Measurements from ENCODE around the gene CNTNAP5.

CNTNAP5 gene

DNA sequence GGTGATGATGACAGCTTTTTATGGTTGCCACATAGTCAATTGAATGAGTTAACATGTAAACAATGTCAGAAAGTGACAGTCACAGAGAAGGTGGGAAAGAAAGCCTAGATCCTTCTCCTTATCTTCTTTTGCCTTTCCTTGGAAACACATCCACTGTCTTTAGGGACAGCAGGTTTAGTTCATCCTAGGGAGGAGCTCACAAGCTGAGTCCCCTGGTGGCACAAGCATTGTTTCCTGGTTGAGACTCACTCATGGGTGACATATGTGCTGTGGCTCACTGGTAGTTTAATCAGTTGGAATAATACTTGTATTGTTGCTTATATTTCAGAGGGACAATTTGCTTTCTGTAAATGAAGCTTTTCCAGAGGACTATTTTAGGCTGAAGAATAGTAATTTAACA lies 598.5 kb downstream of the CNTNAP5 start:
- DNase-seq (ENCODE audit: low spot score) = no peak

DNA sequence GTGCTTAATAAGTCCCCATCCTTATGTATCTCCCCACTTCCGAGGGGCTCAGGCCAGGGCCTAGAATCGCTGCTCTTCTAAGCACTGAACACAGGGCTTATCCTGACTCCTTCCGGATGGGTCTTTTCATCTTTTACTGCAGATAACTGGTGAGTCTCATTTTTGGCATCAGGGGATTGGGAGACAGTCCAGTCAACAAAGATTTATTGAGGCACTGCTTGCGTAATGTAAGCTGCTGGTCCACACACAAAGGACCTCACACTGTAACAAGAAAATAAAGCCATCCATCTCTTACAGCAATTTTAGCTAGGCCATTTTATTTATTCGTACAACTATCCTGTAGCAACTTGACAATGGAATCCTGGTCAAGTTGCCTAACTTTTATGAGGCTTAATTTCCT lies 600.5 kb downstream of the CNTNAP5 start:
- no peak for DNase-seq (ENCODE audit: low spot score)

DNA sequence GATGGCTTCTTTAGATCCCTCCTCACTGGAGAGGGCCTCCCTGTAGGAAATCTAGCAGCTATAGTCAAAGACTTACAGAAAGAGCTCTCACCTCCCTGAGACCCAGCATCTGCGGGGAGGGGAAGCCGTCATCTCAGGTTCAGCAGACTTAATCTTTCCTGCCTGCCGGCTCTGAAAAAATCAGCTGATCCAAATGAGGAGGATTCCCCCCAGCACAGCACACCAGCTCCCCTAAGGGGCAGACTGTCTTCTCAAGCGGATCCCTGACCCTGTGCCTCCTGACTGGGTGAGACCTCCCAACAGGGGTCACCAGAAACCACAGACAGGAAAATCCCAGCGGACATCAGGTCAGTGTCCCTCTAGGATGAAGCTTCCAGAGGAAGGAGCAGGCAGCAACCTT lies 601.9 kb downstream of the CNTNAP5 start:
- DNase-seq (ENCODE audit: low spot score) = no peak

DNA sequence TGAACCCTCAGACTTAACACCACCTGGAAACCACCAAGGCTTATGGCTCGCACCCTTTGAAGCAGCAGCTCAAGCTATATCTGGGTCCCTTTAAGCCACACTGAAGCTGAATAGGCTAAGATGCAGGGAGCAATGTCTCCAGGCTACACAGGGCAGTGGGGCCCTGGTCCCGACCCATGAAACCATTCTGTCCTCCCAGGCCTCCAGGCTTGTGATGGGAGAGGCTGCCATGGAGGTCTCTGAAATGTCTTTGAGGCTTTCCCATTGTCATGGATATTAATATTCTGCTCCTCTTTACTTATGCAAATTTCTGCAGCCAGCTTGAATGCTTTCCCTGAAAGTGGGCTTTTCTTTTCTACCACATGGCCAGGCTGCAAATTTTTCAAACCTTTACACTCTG lies 608.7 kb downstream of the CNTNAP5 start:
- DNase-seq (ENCODE audit: low spot score) = no peak

DNA sequence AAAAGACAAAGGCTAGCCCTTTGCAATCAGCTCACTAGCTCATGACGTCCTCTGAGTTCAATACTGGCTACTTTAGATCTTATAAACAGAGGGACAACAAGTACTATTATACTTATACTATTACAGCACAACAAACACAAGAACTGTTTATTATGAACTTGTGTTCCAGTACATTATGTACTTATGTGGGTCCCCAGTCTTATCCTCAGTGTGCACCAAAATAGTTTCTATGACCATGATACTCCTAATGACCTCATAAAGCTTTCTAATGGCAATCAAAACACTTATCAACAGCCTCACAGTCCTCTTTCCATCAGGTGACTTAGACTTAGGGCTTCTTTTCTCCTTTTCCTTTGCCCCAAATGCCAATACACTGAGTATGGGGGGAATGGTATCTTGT lies 614.4 kb downstream of the CNTNAP5 start:
- no peak for DNase-seq (ENCODE audit: low spot score)

DNA sequence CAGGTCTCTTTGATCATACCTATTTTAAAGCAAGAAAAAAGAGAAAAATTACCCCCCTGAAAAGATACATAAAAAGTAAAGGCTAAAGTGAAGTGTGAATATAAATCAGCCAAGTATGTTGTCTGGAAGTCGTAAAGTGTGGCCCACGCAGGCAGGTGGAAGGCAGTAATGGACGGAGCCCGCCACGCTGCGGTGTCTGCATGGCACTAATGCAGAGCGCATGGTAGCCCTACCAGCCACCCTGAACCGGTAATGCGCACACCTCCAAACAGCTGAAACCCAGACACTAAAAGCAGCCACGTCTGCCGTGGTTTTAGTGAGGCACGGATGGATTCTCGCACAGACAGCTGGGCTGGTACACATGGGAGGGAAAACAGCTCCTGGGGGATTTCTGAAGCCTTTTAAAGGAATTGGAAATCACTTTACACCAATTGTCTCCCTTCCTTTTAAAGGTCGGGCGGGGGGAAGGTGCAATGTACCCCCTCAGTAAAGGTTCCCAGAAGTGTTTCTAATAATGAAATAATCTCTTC lies 615.2 kb downstream of the CNTNAP5 start:
- DNase-seq (ENCODE audit: low spot score) = no peak

DNA sequence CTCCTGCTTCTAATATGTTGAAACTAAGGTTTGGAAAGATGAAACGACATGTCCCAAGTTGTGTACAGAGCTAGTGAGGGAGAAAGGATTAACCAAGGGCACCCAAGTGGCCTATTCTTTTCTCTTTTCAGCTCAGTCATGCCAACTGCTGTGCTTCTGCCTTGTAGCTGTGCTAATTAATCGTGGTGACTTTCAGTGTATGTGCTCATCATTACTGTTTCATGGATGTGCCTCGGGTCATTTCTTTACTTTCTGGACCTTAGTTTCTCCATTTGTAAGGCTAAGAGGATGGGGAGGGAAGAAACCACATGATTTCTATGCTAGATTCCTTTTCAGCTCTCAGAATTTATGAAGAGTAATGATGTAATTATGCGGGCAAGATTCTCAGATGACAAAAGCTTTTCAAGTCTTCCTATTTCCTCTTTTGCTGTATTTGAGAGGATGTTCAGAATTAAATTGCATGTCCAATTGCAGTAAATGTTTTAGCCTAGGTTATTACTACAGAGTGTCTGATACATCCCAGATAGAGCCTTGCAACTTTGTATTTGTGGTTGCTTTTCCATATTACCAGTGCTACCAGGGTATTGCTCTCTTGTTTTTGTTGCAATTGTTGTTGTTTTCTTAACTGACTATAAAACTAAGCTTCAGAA lies 621.2 kb downstream of the CNTNAP5 start:
- DNase-seq (ENCODE audit: low spot score) = no peak

DNA sequence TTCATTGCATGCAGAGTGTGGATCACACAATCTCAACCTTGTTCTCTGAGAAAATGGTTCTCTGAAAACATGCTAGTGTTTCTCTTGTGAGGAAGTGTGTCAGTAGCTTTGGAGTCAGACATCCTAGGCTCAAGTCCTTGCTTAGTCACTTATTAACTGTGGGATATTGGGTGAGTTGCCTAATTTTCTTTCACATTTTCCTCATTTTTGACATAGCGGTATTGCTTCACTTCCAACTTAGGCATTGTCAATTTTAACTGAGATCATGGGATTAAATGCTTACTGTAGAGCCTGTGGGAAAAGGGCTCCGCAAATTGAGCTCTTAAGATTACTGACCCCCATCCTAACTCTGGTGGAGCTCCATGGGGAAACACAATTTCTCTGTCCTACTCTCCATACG lies 622.2 kb downstream of the CNTNAP5 start:
- no peak for DNase-seq (ENCODE audit: low spot score)

DNA sequence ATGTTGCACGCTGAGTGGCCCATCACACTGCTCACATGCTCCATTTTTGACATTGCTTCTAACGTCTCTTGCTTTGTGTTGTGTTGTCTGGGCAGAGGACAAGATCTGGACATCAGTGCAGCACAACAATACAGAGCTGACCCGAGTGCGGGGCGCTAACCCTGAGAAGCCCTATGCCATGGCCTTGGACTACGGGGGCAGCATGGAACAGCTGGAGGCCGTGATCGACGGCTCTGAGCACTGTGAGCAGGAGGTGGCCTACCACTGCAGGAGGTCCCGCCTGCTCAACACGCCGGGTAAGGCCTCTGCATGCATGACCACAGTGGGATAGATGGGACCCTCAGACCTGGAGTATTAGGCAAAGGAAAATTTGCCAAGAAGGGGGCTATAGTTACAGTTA lies 622.6 kb downstream of the CNTNAP5 start:
- DNase-seq (ENCODE audit: low spot score) = no peak

DNA sequence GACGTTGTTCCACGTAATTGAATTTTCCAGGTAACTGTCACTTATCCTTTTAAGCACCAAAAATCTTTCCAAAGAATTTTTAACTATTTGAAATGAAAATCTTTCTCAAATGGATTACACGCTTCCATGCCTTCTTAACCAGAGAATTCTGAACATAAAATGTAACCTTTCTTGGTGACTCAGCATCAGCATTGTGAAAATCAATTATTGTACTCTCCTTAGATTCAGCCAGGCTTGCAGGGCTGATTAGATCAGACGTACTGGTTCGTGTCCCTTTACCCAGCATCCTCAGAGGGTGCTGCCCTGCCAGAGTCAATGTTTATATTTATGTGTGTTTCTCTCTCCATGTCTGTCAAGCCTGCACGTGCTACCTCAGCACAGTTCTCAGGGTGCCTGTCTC lies 623.9 kb downstream of the CNTNAP5 start:
- no peak for DNase-seq (ENCODE audit: low spot score)

DNA sequence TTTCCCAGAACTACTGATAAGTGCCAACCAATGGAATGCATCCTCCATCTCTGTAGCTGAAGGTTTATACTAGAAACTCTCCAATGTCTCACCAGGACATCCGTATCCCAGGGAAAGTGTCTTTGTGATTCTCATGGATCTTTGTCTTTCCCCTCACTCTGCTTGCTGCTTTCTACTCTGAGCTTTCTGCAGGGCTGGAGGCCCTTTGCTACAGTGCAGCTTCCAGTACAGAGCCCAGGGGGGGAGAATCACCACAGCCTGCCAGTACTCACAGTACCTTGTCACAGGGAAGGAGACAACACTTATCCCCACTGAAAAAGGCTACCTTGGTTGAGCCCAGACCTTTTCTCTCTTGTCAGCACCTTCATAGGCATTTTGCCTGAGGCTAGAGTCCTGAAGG lies 627.0 kb downstream of the CNTNAP5 start:
- DNase-seq (ENCODE audit: low spot score) = no peak

DNA sequence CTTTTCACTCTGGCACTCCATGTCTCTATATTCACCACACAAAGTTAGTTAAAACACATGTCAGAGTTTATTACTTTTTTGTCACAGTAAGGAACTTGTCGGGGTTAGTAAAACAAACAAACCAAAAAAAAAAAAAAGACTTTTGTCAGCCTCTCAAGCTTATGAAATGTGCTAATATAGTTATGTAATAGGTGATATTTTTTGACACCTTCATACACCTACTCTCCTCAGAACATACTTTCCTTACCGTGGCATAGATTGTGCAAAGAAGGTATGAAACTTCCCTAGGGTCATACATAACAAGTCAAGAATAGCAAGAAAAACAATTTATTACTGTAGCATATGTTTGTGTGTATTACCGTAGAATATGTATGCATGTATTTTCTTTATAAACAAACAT lies 633.3 kb downstream of the CNTNAP5 start:
- DNase-seq (ENCODE audit: low spot score) = no peak

DNA sequence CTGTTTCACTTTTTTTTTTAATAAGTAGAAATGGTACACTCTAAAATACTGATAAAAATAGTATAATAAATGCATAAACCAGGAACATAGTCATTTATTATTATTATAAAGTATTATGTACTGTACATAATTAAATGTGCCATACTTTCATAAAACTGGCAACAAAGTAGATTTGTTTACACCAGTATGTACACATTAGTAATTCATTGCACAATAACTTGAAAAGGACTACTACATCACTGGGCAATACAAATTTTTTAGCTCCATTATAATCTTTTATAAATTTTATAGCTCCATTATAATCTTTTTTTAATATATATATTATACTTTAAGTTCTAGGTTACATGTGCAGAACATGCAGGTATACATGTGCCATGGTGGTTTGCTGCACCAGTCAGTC lies 636.5 kb downstream of the CNTNAP5 start:
- no peak for DNase-seq (ENCODE audit: low spot score)

DNA sequence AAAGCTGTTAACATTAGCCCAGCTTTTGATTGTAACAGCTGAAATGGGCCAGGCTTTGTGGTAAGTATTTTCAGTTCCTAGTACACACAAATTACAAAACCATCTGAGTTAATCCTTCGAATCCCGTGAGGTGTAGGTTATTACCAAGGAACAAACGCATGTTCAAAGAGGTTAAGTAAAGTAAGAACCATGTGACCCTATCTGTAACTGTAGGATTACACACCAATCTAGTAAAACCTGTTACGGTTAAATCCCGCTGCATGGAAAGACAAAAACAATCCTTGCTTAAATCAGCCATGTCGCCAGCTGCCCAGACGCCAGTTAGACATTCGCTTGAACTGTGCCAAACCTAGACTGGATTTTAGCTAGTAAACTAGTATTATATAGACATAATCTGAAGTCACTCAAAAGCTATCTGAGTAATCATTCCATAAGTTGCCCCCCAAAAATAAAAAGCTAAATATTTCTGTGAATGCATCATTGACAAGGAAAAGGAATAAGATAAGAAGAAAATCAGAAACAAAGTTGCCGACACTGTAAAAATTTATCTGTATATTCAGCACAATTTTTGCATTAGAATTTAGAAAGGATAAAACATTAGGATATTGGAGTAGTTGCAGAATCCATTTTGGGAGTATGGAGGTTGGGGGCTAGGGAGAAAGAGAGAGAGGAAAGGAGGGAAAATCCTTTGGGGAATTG lies 638.0 kb downstream of the CNTNAP5 start:
- DNase-seq (ENCODE audit: low spot score) = no peak

DNA sequence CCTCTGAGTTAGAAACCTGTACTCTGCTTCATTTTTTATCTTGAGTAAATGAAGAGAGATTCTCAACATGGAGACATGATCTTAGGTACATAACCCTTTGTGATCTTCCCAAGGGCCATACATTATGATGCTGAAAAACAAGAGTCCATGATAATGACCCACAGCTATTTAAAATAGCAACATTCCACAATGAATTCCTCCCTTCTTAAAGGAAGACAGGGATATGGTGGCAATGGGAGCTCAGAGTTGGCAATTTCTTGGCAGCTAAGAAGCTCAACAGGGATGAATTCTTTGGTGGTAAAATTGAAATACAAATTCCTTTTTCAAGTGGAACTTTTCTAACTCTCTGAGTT lies 638.5 kb downstream of the CNTNAP5 start:
- no peak for DNase-seq (ENCODE audit: low spot score)

DNA sequence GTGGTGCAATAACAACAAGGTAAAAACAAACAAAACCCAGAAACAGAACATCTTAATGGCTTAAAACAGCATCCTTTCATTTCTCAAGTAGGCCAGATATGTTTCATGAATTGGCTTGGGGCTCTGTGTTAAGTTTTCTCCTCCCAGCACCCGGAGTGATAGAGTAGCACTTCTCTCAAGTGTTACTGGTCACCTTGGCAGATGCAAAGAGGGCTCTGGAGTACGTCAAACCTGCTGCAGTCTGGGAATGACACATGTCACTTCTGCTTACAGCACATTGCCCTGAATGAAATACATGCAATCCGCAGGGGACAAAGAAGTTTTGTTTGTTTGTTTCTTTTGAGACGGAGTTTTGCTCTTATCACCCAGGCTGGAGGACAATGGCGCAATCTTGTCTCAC lies 639.3 kb downstream of the CNTNAP5 start:
- no peak for DNase-seq (ENCODE audit: low spot score)

DNA sequence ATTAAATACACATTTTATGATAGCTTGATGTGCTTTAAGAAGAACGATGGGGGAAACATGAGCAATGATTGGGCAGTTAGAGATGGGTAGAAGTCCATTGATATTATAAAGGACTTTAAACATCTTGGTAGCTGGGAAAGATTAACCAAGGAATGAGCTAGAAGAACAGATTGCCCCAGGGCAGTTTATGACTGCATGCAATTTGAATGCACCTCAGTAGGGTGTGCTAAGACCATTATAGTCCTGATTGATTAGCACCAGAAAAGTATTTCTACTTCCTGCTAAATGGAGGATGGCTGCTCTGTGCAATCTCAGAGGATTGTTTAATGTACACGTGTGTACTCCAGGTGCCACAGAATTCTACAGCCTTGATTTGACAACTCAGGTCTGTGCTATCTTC lies 641.9 kb downstream of the CNTNAP5 start:
- DNase-seq (ENCODE audit: low spot score) = no peak

DNA sequence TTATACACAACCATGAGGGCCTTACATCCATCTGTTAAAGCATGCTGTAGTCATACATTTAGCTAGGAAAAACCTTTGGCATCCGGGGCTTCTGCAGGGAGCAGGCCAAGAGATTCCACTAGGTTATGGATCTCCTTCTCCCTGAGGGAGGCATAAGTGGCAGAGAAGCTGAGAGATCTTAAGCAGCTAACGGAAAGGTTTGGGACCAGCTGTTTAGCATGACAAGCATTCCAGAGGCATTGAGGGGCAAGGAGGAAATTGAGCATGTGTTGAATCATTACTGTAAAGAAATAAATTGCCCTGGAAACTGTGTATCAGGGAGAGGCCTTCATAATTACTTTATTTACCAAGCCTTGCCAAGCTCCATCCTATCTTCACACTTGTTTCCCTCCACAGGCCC lies 643.1 kb downstream of the CNTNAP5 start:
- no peak for DNase-seq (ENCODE audit: low spot score)

DNA sequence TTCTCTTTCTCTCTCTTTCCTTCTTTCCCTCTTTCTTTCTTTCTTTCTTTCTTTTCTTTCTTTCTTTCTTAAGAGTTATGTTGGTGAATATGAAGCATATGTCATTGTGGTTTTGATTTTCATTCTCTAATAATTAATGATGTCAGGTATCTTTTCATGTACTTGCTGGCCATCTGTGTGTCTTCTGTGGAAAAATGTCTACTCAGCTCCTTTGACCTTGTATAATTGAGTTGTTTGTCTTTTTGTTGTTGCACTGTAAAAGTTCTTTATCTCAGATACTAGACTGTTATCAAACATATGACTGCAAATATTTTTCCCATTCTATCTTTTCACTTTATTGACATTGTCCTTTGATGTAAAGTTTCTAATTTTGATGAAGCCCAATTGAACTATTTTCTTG lies 645.1 kb downstream of the CNTNAP5 start:
- no peak for DNase-seq (ENCODE audit: low spot score)

DNA sequence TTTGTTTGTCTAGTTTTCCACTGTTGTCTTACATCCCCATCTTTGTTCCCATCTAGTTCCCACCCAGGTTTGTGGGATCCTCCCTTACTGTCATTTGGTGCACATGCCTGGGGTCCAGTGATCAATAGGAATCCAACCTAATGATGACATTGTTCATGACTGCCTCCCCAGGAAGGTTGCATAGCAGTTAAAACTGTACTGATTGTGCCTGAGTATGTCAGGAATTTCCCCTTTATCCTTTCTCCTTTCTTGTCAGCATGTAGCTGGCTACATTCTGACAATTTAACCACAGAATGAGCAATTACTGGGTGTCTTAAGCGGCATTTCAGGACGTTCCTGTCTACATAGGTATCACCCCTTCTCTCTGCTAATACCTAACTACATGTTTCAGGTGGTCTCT lies 653.0 kb downstream of the CNTNAP5 start:
- DNase-seq (ENCODE audit: low spot score) = no peak

DNA sequence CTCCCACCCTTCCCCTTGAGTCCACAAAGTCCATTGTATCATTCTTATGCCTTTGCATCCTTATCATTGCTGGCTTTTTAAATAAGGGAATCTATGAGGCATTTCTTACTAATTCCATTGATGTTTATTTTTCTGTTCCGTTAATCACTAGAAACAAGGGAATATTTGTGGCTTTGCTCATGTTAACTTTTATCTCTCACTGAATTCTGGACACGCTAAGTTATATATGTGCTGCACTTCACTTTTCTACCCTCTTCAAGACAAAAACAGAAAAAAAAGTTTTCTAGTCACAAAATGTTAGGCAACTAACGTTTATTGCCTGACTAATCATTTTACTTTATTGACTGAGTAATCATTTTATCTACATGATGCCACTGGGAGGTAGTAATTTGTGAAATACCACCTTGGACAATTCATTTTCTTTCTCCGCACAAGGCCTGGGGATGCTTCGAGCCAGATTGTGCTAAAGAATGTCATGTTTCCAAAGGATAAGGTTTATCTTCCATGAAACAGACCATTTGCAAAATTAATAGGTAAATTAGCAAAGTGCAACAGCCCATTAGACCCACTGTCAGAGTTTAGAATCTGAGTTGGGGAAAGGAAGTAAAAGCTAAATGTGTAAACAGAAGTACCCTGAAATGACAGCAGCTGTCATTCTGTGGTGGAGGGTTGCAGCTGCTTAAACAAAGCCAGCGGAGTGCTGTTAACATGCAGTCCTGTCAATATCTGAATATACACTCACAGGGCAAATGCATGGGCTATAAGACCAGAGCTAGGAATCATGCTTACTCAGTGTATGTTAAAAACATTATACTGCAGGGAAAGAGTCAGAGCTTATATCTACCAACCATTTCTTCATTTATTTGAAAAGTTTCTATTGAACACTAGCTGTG lies 658.7 kb downstream of the CNTNAP5 start:
- DNase-seq (ENCODE audit: low spot score) = no peak

DNA sequence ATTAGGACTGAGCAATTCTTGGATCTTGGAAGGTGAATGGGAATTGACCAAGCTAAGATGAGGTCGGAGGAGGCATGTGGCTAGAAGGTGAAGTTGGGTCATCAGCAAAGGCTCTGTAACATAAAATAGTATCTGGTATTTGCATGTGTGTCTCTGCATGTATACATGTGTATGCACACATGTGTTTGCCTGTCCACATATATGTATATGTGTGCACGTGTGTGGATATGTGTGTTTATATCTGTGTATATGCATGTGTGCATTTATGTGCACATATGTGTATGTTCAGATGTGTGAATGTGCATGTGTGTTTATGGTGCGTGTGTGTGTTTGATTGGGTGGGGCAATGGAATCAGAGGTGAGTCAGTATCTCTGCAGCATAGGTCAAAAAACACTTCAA lies 664.3 kb downstream of the CNTNAP5 start:
- DNase-seq (ENCODE audit: low spot score) = no peak

DNA sequence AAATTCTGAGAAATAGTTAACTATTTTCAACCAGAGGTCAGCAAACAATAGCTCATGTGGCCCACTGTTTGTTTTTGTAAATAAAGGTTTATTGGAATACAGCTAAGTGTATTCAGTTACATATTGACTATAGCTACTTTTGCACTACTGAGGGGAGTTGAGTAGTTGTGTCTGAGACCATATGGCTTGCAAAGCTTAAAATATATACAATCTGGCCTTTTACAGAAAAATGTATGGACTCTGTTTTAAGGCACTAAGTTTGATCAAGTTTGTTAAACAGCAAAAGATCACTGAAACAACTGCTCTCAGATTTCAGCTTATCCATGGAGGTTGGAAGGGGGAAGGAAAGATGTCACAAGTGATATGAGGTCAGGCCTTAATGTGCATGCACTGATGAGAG lies 667.1 kb downstream of the CNTNAP5 start:
- DNase-seq (ENCODE audit: low spot score) = no peak

All from AG08395 (cell line).